HepG2 (cell line): ENCODE results near the gene NT5DC1. TPM values are rescaled to one million over a fixed set of nuclear protein-coding genes. Genes with fewer than 3 reads are reported as not detected.
A peak's percentile ranks its signal among the peaks of the same experiment; 100 is the strongest.

Experiments used
- ARNTL ChIP-seq: sonication (generic); formaldehyde crosslinking; IDR thresholded peaks from 2 replicates; pipeline ENCODE4 v1.4.0; 2020; ENCODE audit warnings: mild to moderate bottlenecking, missing genetic modification reagents
- BCL6 ChIP-seq: IDR thresholded peaks from 2 replicates; pipeline ENCODE4 v1.6.1; 2016; ENCODE audit warnings: missing genetic modification reagents, missing compliant biosample characterization
- ELF3 ChIP-seq: IDR thresholded peaks from 2 replicates; pipeline ENCODE4 v1.6.1; 2016; ENCODE audit warnings: missing genetic modification reagents, missing compliant biosample characterization
- KLF12 ChIP-seq: sonication (generic); formaldehyde crosslinking; IDR thresholded peaks from 2 replicates; pipeline ENCODE4 v1.4.0; 2020; ENCODE audit warnings: missing genetic modification reagents, borderline replicate concordance
- RAD51 ChIP-seq: fragments of 450-650 bp; IDR thresholded peaks from 2 replicates; pipeline ENCODE4 v1.6.1; 2016; ENCODE audit warnings: borderline replicate concordance
- SMYD3 ChIP-seq: sonication (generic); formaldehyde crosslinking; IDR thresholded peaks from 2 replicates; pipeline ENCODE4 v1.8.1; 2023; ENCODE audit warnings: mild to moderate bottlenecking, missing genetic modification reagents
- TARDBP ChIP-seq: sonication (generic); formaldehyde crosslinking; IDR thresholded peaks from 2 replicates; pipeline ENCODE4 v1.8.0; 2022; ENCODE audit warnings: mild to moderate bottlenecking, missing genetic modification reagents
- ZNF274 ChIP-seq: sonication (generic); formaldehyde crosslinking; IDR thresholded peaks from 2 replicates; pipeline ENCODE4 v1.5.1; 2020; ENCODE audit warnings: mild to moderate bottlenecking, missing genetic modification reagents
- ZNF296 ChIP-seq: sonication (generic); formaldehyde crosslinking; conservative IDR thresholded peaks from 2 replicates; pipeline ENCODE4 v1.5.0; 2020; ENCODE audit warnings: mild to moderate bottlenecking, missing genetic modification reagents
- ZNF451 ChIP-seq: sonication (generic); formaldehyde crosslinking; IDR thresholded peaks from 2 replicates; pipeline ENCODE4 v1.5.0; 2020; ENCODE audit warnings: mild to moderate bottlenecking, missing genetic modification reagents
- ZNF615 ChIP-seq: sonication (generic); formaldehyde crosslinking; IDR thresholded peaks from 2 replicates; pipeline ENCODE4 v1.5.0; 2020; ENCODE audit warnings: mild to moderate bottlenecking, missing genetic modification reagents, borderline replicate concordance
- ZNF703 ChIP-seq: sonication (generic); formaldehyde crosslinking; IDR thresholded peaks from 2 replicates; pipeline ENCODE4 v1.5.1; 2020; ENCODE audit warnings: missing genetic modification reagents, mild to moderate bottlenecking, moderate library complexity, borderline replicate concordance
- ZNF724P ChIP-seq: sonication (generic); formaldehyde crosslinking; IDR thresholded peaks from 2 replicates; pipeline ENCODE4 v1.8.0; 2022; ENCODE audit warnings: missing genetic modification reagents, borderline replicate concordance
- ZNF737 ChIP-seq: sonication (generic); formaldehyde crosslinking; IDR thresholded peaks from 2 replicates; pipeline ENCODE4 v1.5.0; 2020; ENCODE audit warnings: missing genetic modification reagents, mild to moderate bottlenecking, borderline replicate concordance
- polyA plus RNA-seq, 8 experiments: library from polyadenylated mRNA; depleted of rRNA in 3 of 8; stranded (reverse) in 7 of 8; unstranded in 1 of 8; fragments of >200 nt; fragmentation: Illumina TruSeq in 4 of 8; extraction: Trizol in 4 of 8; gene quantifications; 2 replicates each; pipeline versions ENCODE4 v1.2.1 to v1.2.3, GENCODE V29; 2011 to 2016; ENCODE audit warnings: low read depth in 4 of 8, missing spikeins in 1 of 8, mixed read lengths in 1 of 8; ENCODE audit not compliant: insufficient read depth in 1 of 8
- total RNA-seq, 5 experiments: library from RNA; depleted of rRNA; stranded (reverse); fragments of >200 nt; fragmentation: Illumina TruSeq; extraction: Trizol; gene quantifications; 2 replicates each; pipeline ENCODE4 v1.2.3, GENCODE V29; 2016; ENCODE audit warnings: low read depth in 1 of 5
- TF ChIP-seq, protein P1 (sequence below): sonication (generic); formaldehyde crosslinking; IDR thresholded peaks from 2 replicates; pipeline ENCODE4 v1.4.0; 2020; ENCODE audit warnings: missing genetic modification reagents, borderline replicate concordance
- TF ChIP-seq, protein P2 (sequence below): sonication (generic); formaldehyde crosslinking; IDR thresholded peaks from 2 replicates; pipeline ENCODE4 v1.4.0; 2020; ENCODE audit warnings: missing genetic modification reagents, borderline replicate concordance
- TF ChIP-seq, protein P3 (sequence below): sonication (generic); formaldehyde crosslinking; IDR thresholded peaks from 2 replicates; pipeline ENCODE4 v1.4.0; 2020; ENCODE audit warnings: low read depth, mild to moderate bottlenecking, missing genetic modification reagents
- TF ChIP-seq, protein P4 (sequence below): sonication (generic); formaldehyde crosslinking; conservative IDR thresholded peaks from 2 replicates; pipeline ENCODE4 v1.8.0; 2022; ENCODE audit warnings: low read depth, missing genetic modification reagents

The NT5DC1 gene
- total and polyA plus RNA-seq, 2 of the 13 experiments (the other 11 are each of a cell fraction or from before 2014, with no cell fraction given), result 27.0 to 56.1 TPM

DNA sequence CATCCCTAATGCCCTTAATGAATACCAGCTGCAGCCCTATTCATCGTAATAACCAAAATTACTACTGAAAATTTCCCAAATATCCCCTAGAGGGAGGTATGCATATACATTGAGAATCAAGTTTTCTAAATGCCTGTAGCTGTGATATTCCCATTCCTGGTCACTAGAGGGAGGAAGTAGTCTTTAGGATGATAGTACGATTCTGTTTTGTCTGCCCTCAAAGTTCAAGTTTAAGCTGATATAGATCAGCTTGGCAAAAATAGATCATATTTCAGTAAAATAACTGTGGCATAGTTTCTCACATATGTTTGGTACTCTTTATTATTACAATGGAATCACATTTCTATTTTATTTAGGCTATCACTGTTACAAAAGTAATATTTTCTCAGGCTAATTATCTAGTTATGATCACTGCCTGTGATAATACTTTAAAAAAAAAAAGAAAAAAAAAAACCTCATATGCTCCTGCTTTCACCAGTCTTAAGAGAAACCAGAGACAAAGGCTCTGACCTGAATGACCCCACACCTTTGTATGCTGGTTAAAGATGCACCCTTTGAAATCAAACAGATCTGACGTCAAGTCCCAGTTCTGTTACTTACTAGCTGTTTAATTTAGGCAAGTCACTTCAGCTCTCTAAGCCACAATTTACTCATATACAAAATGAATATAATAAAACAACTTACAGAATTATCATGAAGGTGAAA is 168.1 kb downstream of the NT5DC1 start (continued):
- TF ChIP-seq, protein P1, sequence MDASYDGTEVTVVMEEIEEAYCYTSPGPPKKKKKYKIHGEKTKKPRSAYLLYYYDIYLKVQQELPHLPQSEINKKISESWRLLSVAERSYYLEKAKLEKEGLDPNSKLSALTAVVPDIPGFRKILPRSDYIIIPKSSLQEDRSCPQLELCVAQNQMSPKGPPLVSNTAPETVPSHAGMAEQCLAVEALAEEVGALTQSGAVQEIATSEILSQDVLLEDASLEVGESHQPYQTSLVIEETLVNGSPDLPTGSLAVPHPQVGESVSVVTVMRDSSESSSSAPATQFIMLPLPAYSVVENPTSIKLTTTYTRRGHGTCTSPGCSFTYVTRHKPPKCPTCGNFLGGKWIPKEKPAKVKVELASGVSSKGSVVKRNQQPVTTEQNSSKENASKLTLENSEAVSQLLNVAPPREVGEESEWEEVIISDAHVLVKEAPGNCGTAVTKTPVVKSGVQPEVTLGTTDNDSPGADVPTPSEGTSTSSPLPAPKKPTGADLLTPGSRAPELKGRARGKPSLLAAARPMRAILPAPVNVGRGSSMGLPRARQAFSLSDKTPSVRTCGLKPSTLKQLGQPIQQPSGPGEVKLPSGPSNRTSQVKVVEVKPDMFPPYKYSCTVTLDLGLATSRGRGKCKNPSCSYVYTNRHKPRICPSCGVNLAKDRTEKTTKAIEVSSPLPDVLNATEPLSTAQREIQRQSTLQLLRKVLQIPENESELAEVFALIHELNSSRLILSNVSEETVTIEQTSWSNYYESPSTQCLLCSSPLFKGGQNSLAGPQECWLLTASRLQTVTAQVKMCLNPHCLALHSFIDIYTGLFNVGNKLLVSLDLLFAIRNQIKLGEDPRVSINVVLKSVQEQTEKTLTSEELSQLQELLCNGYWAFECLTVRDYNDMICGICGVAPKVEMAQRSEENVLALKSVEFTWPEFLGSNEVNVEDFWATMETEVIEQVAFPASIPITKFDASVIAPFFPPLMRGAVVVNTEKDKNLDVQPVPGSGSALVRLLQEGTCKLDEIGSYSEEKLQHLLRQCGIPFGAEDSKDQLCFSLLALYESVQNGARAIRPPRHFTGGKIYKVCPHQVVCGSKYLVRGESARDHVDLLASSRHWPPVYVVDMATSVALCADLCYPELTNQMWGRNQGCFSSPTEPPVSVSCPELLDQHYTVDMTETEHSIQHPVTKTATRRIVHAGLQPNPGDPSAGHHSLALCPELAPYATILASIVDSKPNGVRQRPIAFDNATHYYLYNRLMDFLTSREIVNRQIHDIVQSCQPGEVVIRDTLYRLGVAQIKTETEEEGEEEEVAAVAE (CRISPR knock-in tag), result no peak
- TF ChIP-seq ARNTL (CRISPR knock-in tag) (no peak), ZNF615 (no peak), SMYD3 (CRISPR knock-in tag) (0 out of 2 replicates have a peak, but pooled peaks have one; percentile 47), ZNF724P (no peak), KLF12 (no peak), ZNF296 (no peak), ZNF274 (CRISPR knock-in tag) (no peak), ELF3 (CRISPR knock-in tag) (peak; percentile 54; the same call in 1 of the 2 replicates), TARDBP (CRISPR knock-in tag) (peak; percentile 75), ZNF737 (CRISPR knock-in tag) (no peak), ZNF703 (CRISPR knock-in tag) (no peak), RAD51 (no peak), BCL6 (peak; percentile 30; the same call in 1 of the 2 replicates), ZNF451 (CRISPR knock-in tag) (no peak)
- TF ChIP-seq, protein P2, sequence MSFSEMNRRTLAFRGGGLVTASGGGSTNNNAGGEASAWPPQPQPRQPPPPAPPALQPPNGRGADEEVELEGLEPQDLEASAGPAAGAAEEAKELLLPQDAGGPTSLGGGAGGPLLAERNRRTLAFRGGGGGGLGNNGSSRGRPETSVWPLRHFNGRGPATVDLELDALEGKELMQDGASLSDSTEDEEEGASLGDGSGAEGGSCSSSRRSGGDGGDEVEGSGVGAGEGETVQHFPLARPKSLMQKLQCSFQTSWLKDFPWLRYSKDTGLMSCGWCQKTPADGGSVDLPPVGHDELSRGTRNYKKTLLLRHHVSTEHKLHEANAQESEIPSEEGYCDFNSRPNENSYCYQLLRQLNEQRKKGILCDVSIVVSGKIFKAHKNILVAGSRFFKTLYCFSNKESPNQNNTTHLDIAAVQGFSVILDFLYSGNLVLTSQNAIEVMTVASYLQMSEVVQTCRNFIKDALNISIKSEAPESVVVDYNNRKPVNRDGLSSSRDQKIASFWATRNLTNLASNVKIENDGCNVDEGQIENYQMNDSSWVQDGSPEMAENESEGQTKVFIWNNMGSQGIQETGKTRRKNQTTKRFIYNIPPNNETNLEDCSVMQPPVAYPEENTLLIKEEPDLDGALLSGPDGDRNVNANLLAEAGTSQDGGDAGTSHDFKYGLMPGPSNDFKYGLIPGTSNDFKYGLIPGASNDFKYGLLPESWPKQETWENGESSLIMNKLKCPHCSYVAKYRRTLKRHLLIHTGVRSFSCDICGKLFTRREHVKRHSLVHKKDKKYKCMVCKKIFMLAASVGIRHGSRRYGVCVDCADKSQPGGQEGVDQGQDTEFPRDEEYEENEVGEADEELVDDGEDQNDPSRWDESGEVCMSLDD (CRISPR knock-in tag), result no peak
- TF ChIP-seq, protein P3, sequence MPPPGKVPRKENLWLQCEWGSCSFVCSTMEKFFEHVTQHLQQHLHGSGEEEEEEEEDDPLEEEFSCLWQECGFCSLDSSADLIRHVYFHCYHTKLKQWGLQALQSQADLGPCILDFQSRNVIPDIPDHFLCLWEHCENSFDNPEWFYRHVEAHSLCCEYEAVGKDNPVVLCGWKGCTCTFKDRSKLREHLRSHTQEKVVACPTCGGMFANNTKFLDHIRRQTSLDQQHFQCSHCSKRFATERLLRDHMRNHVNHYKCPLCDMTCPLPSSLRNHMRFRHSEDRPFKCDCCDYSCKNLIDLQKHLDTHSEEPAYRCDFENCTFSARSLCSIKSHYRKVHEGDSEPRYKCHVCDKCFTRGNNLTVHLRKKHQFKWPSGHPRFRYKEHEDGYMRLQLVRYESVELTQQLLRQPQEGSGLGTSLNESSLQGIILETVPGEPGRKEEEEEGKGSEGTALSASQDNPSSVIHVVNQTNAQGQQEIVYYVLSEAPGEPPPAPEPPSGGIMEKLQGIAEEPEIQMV, result no peak
- TF ChIP-seq, protein P4, sequence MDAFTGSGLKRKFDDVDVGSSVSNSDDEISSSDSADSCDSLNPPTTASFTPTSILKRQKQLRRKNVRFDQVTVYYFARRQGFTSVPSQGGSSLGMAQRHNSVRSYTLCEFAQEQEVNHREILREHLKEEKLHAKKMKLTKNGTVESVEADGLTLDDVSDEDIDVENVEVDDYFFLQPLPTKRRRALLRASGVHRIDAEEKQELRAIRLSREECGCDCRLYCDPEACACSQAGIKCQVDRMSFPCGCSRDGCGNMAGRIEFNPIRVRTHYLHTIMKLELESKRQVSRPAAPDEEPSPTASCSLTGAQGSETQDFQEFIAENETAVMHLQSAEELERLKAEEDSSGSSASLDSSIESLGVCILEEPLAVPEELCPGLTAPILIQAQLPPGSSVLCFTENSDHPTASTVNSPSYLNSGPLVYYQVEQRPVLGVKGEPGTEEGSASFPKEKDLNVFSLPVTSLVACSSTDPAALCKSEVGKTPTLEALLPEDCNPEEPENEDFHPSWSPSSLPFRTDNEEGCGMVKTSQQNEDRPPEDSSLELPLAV (CRISPR knock-in tag), result no peak
